MM.1S (cell line): ENCODE measurements around the gene PDE4B.

Source experiments
- DNase-seq: peaks from one replicate; pipeline ENCODE4 v3.0.0-alpha.2; 2015
- H2AFZ ChIP-seq: fragments of 300-600 bp; sonication (generic); 2 replicates; pipeline ENCODE4 v1.6.0; 2016; ENCODE audit warnings: antibody characterized with exemption, low read length
- H3F3A ChIP-seq: fragments of 300-600 bp; sonication (generic); 2 replicates; pipeline ENCODE4 v1.6.1; 2016; ENCODE audit warnings: mild to moderate bottlenecking, antibody characterized with exemption, low read length, moderate library complexity, mixed read lengths; ENCODE audit not compliant: insufficient read depth
- H3K27ac ChIP-seq: fragments of 300-600 bp; sonication (generic); 2 replicates; pipeline ENCODE4 v1.5.1; 2016; ENCODE audit warnings: mild to moderate bottlenecking, low read length
- H3K27me3 ChIP-seq: fragments of 300-600 bp; sonication (generic); replicated peaks from 2 replicates; pipeline ENCODE4 v1.6.0; 2016; ENCODE audit warnings: low read length; ENCODE audit not compliant: insufficient read depth
- H3K36me3 ChIP-seq: fragments of 300-600 bp; sonication (generic); replicated peaks from 2 replicates; pipeline ENCODE4 v1.6.1; 2016; ENCODE audit warnings: mild to moderate bottlenecking, low read length, mixed read lengths; ENCODE audit not compliant: insufficient read depth
- H3K4me1 ChIP-seq: fragments of 300-600 bp; sonication (generic); 2 replicates; pipeline ENCODE4 v1.6.1; 2016; ENCODE audit warnings: low read length, mixed read lengths
- H3K4me2 ChIP-seq: fragments of 300-600 bp; sonication (generic); 2 replicates; pipeline ENCODE4 v1.6.0; 2016; ENCODE audit warnings: low read depth, low read length
- H3K4me3 ChIP-seq: fragments of 300-600 bp; sonication (generic); 2 replicates; pipeline ENCODE4 v1.5.1; 2016; ENCODE audit warnings: low read length, mixed read lengths
- H3K79me2 ChIP-seq: fragments of 300-600 bp; sonication (generic); 2 replicates; pipeline ENCODE4 v1.6.1; 2016; ENCODE audit warnings: mixed run types, low read length, mixed read lengths
- H3K9ac ChIP-seq: fragments of 300-600 bp; sonication (generic); 2 replicates; pipeline ENCODE4 v1.6.1; 2016; ENCODE audit warnings: low read length, mixed read lengths
- H3K9me2 ChIP-seq: fragments of 300-600 bp; sonication (generic); replicated peaks from 2 replicates; pipeline ENCODE4 v1.6.1; 2016; ENCODE audit warnings: mild to moderate bottlenecking, low read length, mixed read lengths; ENCODE audit not compliant: insufficient read depth
- H3K9me3 ChIP-seq: fragments of 300-600 bp; sonication (generic); replicated peaks from 2 replicates; pipeline ENCODE4 v1.6.1; 2016; ENCODE audit warnings: mild to moderate bottlenecking, low read length, mixed read lengths; ENCODE audit not compliant: insufficient read depth
- H4K20me1 ChIP-seq: fragments of 300-600 bp; sonication (generic); 2 replicates; pipeline ENCODE4 v1.6.1; 2016; ENCODE audit warnings: mild to moderate bottlenecking, low read length, moderate library complexity, mixed read lengths; ENCODE audit not compliant: insufficient read depth
- CTCF ChIP-seq: fragments of 300-600 bp; sonication (generic); IDR thresholded peaks from 2 replicates; pipeline ENCODE4 v1.5.1; 2016; ENCODE audit warnings: antibody characterized with exemption, low read length, mixed read lengths
- EZH2 ChIP-seq: fragments of 300-600 bp; sonication (generic); optimal IDR thresholded peaks from 2 replicates; pipeline ENCODE3; 2017; ENCODE audit warnings: low read depth, mild to moderate bottlenecking, antibody characterized with exemption, low read length, mixed read lengths
- EZH2phosphoT487 ChIP-seq: fragments of 300-600 bp; sonication (generic); IDR thresholded peaks from 2 replicates; pipeline ENCODE4 v1.6.1; 2018; ENCODE audit warnings: antibody characterized with exemption, low read length

The PDE4B gene

GRCh38 chr1:66366634-66367033 is 573.9 kb downstream of the PDE4B start:
- no peaks in the 10 kb centered on the region for H3K9me2 ChIP-seq
- 0 out of 2 replicates have a peak, but pooled peaks cover 4% of the 10 kb centered on the region for H3F3A ChIP-seq
- H3K4me3 ChIP-seq = no peak overlapping the region
- TF ChIP-seq EZH2phosphoT487 (no peak), EZH2 (no peak), CTCF (no peak)
- no peak for DNase-seq
- no peak overlapping the region for H3K27ac ChIP-seq
- H3K79me2 ChIP-seq = no peaks in the 10 kb centered on the region
- H4K20me1 ChIP-seq = no peaks in the 10 kb centered on the region
- H3K9me3 ChIP-seq = no peaks in the 10 kb centered on the region
- H3K9ac ChIP-seq = no peak overlapping the region
- H3K4me2 ChIP-seq = no peak overlapping the region
- peaks cover 13% of the 10 kb centered on the region for H3K4me1 ChIP-seq
- H3K27me3 ChIP-seq = no peaks in the 10 kb centered on the region
- peaks cover 9% of the 10 kb centered on the region; the same call in 1 of the 2 replicates for H3K36me3 ChIP-seq
- no peak overlapping the region for H2AFZ ChIP-seq

- Histone ChIP-seq H2AFZ (no peak overlapping the region), H3K9me3 (no peaks in the 10 kb centered on the region), H3K4me3 (no peak overlapping the region), H3K9ac (no peak overlapping the region), H3F3A (0 out of 2 replicates have a peak, but pooled peaks cover 4% of the 10 kb centered on the region), H3K36me3 (peaks cover 9% of the 10 kb centered on the region; the same call in 1 of the 2 replicates), H3K4me2 (no peak overlapping the region), H3K27me3 (no peaks in the 10 kb centered on the region), H3K27ac (no peak overlapping the region), H3K79me2 (0 out of 2 replicates have a peak, but pooled peaks cover 4% of the 10 kb centered on the region), H3K9me2 (no peaks in the 10 kb centered on the region), H4K20me1 (no peaks in the 10 kb centered on the region), H3K4me1 (peaks cover 20% of the 10 kb centered on the region)
- TF ChIP-seq EZH2phosphoT487 (no peak), EZH2 (no peak), CTCF (no peak)
- no peak for DNase-seq
These were observed 574.7 kb downstream of the PDE4B start for GRCh38 chr1:66367369-66367768.

GRCh38 chr1:66368261-66368660 is 575.6 kb downstream of the PDE4B start:
- no peaks in the 10 kb centered on the region for H3K9me3 ChIP-seq
- H2AFZ ChIP-seq = no peak overlapping the region
- no peaks in the 10 kb centered on the region for H3K27me3 ChIP-seq
- peaks cover 29% of the 10 kb centered on the region for H3K4me1 ChIP-seq
- no peak for DNase-seq
- H3K27ac ChIP-seq = no peak overlapping the region
- H4K20me1 ChIP-seq = no peaks in the 10 kb centered on the region
- H3K4me2 ChIP-seq = no peak overlapping the region
- no peaks in the 10 kb centered on the region for H3K9me2 ChIP-seq
- TF ChIP-seq CTCF = no peak
- no peak for TF ChIP-seq EZH2phosphoT487
- no peak for TF ChIP-seq EZH2
- H3K4me3 ChIP-seq = no peak overlapping the region
- peaks cover 9% of the 10 kb centered on the region; the same call in 1 of the 2 replicates for H3K36me3 ChIP-seq
- no peak overlapping the region for H3K9ac ChIP-seq
- H3K79me2 ChIP-seq = 0 out of 2 replicates have a peak, but pooled peaks cover 6% of the 10 kb centered on the region
- H3F3A ChIP-seq = 0 out of 2 replicates have a peak, but pooled peaks cover 4% of the 10 kb centered on the region
